Activated naive CD4-positive, alpha-beta T cell treated with anti-CD3 and anti-CD28 coated beads for 36 hours (primary cell): ENCODE results near the gene PIGR. TPM values are rescaled to one million over a fixed set of nuclear protein-coding genes. Genes with fewer than 3 reads are reported as not detected.
A peak's percentile ranks its signal among the peaks of the same experiment; 100 is the strongest.

ENCODE experiments used
- CTCF ChIA-PET: fragments of 350-600 bp; sonication (Branson Sonifier 250); formaldehyde crosslinking; loops from one replicate; lab custom pipeline; 2021; ENCODE audit warnings: antibody characterized with exemption; lab: Charles Lee
- DNase-seq: peaks from one replicate; pipeline ENCODE4 v3.0.0-alpha.2; 2020
- H3K27ac Mint-ChIP-seq: one replicate; pipeline ENCODE4 v1.8.0; 2021; ENCODE audit warnings: mild to moderate bottlenecking, mixed read lengths
- H3K27me3 Mint-ChIP-seq: one replicate; pipeline ENCODE4 v1.8.0; 2021; ENCODE audit warnings: low read depth, mixed read lengths
- H3K36me3 Mint-ChIP-seq: one replicate; pipeline ENCODE4 v1.8.0; 2021; ENCODE audit warnings: low read depth, mixed read lengths
- H3K4me1 Mint-ChIP-seq: one replicate; pipeline ENCODE4 v1.8.0; 2021; ENCODE audit warnings: low read depth, mixed read lengths
- H3K4me3 Mint-ChIP-seq: one replicate; pipeline ENCODE4 v1.8.0; 2021; ENCODE audit warnings: mild to moderate bottlenecking, moderate library complexity, mixed read lengths
- H3K9me3 Mint-ChIP-seq: one replicate; pipeline ENCODE4 v1.8.0; 2021; ENCODE audit warnings: mixed read lengths
- intact Hi-C: fragments of 100-400 bp; cut with micrococcal nuclease; formaldehyde crosslinking; loops from one replicate; pipeline ENCODE4 v1.15.1; 2023
- total RNA-seq, 2 experiments: library from RNA; stranded (reverse); gene quantifications; one replicate each; pipeline ENCODE4 v1.2.3, GENCODE V29; 2021

The PIGR gene
- total RNA-seq, 2 experiments from 2014 or later, result 0.10 TPM; not detected in 1

DNA sequence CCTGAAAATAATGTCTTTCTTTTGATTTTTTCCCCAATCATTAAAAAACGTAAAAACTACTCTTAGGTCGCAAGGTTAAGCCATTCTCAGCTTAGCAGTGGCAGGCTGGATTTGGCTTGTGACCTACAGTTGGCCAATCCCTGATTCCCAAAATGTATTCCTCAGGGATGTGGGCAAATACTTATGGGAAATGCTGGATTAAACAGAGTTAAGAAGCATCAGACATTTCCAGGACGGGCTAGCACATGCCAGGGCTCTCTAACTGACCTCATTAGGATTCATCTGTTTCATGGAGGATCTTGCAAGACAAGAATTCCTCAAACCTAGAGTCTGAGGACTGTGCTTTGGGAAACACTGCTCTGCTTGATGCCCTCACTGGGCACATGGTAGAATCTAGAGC is 50.0 kb downstream of the PIGR start:
- Mint-ChIP-seq H3K4me3 (no peak overlapping the region), H3K9me3 (no peaks in the 10 kb centered on the region), H3K27me3 (no peaks in the 10 kb centered on the region), H3K4me1 (peaks cover 92% of the 10 kb centered on the region), H3K27ac (peak overlapping the region; percentile 98), H3K36me3 (peaks cover 23% of the 10 kb centered on the region)
- DNase-seq, result no peak
- intact Hi-C loops, result loop anchor here (2.0 kb wide), 1 partner anchor 93 kb away; no protein-coding TSS in a partner anchor
- CTCF ChIA-PET, result interaction anchor here (0.8 to 2.6 kb wide), 6 partner anchors 9 to 31 kb away, joined by 3 to 17 read pairs (median 5); partner anchors contain the start of gene IL20

DNA sequence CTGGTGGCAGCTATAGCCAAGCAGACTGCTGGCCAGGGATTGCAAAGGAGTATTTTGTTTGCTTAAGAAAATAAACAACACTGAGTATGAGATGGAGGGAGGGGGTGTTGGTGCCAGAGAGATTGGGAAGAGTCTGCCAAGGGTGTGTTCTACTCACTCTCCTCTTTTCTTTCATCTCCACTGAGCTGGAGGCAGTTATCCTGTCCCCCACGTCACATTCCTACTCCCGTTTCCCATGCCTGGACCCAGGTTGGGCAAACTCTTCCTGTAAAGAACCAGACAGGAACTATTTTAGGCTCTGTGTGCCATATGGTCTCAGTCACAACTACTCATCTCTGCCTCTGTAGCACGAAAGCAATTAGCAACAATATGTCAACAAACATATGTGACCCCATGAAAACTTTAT is 50.4 kb downstream of the PIGR start:
- Mint-ChIP-seq H3K9me3 (no peaks in the 10 kb centered on the region), H3K27me3 (no peaks in the 10 kb centered on the region), H3K27ac (peak overlapping the region; percentile 22), H3K4me3 (no peak overlapping the region), H3K36me3 (peaks cover 18% of the 10 kb centered on the region), H3K4me1 (peaks cover 92% of the 10 kb centered on the region)
- intact Hi-C loops, result loop anchor here (2.0 kb wide), 1 partner anchor 93 kb away; no protein-coding TSS in a partner anchor
- CTCF ChIA-PET, result interaction anchor here (0.7 to 2.6 kb wide), 7 partner anchors 10 to 31 kb away, joined by 3 to 17 read pairs (median 4); partner anchors contain the start of gene IL20
- DNase-seq, result no peak

DNA sequence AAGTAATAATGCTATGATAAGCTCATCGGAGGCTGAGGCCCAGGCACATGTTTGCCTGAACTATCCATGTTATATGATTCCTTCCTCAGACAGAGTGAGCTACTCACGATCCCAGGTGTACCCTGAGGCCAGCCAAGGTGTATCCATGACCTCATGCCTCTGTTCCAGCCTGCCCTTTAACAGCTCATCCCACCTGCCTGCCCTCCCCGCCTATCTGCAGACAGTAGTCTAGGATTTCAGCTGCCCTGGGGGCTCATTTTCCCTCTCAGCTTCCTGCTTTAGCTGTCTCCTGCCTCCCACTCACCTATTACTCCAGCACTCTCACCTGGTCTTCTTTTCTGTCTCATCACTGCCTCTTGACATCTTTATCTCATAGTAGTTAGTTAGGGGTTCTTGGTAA is 50.9 kb downstream of the PIGR start:
- intact Hi-C loops, result no loop called here
- Mint-ChIP-seq H3K4me3 (no peak overlapping the region), H3K9me3 (no peaks in the 10 kb centered on the region), H3K4me1 (peaks cover 92% of the 10 kb centered on the region), H3K27me3 (no peaks in the 10 kb centered on the region), H3K27ac (peak overlapping the region; percentile 15), H3K36me3 (peaks cover 13% of the 10 kb centered on the region)
- CTCF ChIA-PET, result interaction anchor here (0.7 to 1.3 kb wide), 4 partner anchors 11 to 17 kb away, joined by 3 to 5 read pairs (median 4); no protein-coding TSS in a partner anchor
- DNase-seq, result no peak

DNA sequence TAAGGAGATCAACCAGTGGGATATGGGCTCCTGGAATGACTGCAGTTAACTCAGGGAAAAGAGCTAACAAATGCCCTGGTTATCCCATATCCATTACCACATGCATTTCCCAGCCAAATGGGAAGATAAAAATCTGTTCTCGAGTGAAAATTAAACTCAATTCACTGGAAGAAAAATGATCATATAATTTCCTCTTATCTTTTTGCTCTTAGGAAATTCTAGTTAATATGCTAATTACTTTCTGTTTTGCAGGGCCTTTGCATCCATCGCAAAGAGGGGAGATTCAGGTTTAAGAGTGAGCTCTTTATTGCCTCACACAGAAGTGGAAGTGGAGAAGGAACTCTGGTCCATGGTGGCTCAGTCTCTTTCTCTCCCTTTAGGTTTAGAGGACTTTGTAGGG is 52.9 kb downstream of the PIGR start:
- H3K36me3 Mint-ChIP-seq, result peaks cover 3% of the 10 kb centered on the region
- H3K27ac Mint-ChIP-seq, result no peak overlapping the region
- peaks cover 92% of the 10 kb centered on the region for H3K4me1 Mint-ChIP-seq
- DNase-seq, result no peak
- intact Hi-C loops, result no loop called here
- no peaks in the 10 kb centered on the region for H3K9me3 Mint-ChIP-seq
- no peaks in the 10 kb centered on the region for H3K27me3 Mint-ChIP-seq
- CTCF ChIA-PET, result interaction anchor here (2.4 kb wide), 1 partner anchor 18 kb away, joined by 12 read pairs; no protein-coding TSS in a partner anchor
- H3K4me3 Mint-ChIP-seq, result no peak overlapping the region

DNA sequence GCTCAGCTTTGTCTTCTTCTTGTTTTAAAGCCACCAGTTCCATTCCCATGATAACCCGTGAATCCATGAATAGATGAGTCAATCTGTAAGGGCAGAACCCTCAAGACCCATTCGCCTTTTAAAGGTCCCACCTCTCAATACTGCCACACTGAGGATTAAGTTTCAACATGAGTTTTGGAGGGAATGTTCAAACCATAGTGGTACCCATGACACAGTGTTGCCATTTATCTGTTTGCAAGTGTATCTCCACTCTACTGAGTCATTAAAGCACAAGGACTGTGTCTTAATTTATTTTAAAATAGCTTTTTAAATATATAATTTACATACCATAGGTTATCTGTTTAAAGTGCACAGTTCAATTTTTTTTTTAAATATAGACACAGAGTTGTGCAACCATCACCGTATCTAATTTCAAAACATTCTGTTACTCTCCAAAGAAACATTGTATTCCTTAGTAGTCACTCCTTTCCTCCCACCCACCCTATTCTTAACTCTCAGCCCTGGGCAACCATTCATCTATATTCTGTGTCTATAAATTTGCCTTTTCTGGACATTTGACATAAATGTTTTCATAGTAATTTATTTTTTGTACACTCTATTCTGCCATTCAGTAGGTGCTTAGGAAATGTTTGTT is 53.8 kb downstream of the PIGR start:
- H3K36me3 Mint-ChIP-seq, result peaks cover 1% of the 10 kb centered on the region
- H3K4me3 Mint-ChIP-seq, result no peak overlapping the region
- H3K4me1 Mint-ChIP-seq, result peaks cover 86% of the 10 kb centered on the region
- H3K9me3 Mint-ChIP-seq, result no peaks in the 10 kb centered on the region
- no peaks in the 10 kb centered on the region for H3K27me3 Mint-ChIP-seq
- DNase-seq, result no peak
- intact Hi-C loops, result no loop called here
- H3K27ac Mint-ChIP-seq, result no peak overlapping the region
- CTCF ChIA-PET, result interaction anchor here (0.8 to 2.4 kb wide), 3 partner anchors 9 to 158 kb away, joined by 3 to 12 read pairs (median 4); no protein-coding TSS in a partner anchor

DNA sequence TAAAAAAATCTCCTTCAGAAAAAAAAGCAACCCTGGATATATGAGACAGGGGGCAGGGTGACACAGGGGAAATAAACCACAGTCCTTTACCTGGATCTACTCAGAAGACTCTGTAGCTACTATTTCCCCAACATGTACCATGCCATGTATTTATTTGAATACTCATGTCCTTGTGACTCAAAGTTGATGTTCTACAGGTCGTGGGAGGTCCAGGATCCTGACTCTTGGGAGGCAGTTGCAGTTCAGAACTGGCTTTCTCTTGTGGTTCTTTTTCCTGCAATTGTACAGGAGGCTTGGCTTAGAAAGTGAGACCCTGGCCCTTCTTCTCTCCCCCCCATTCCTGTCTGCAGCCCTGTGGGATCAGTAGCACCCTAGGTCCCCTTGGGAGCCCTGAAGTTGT is 54.9 kb downstream of the PIGR start:
- no peak for DNase-seq
- H3K27me3 Mint-ChIP-seq, result no peaks in the 10 kb centered on the region
- peaks cover 75% of the 10 kb centered on the region for H3K4me1 Mint-ChIP-seq
- intact Hi-C loops, result loop anchor here (1.0 to 2.0 kb wide), 3 partner anchors 13 to 27 kb away; partner anchors contain the start of gene IL20
- H3K27ac Mint-ChIP-seq, result peak overlapping the region; percentile 64
- CTCF ChIA-PET, result interaction anchor here (0.8 to 1.7 kb wide), 2 partner anchors 8 to 157 kb away, joined by 3 to 4 read pairs; no protein-coding TSS in a partner anchor
- no peaks in the 10 kb centered on the region for H3K9me3 Mint-ChIP-seq
- no peaks in the 10 kb centered on the region for H3K36me3 Mint-ChIP-seq
- H3K4me3 Mint-ChIP-seq, result no peak overlapping the region

DNA sequence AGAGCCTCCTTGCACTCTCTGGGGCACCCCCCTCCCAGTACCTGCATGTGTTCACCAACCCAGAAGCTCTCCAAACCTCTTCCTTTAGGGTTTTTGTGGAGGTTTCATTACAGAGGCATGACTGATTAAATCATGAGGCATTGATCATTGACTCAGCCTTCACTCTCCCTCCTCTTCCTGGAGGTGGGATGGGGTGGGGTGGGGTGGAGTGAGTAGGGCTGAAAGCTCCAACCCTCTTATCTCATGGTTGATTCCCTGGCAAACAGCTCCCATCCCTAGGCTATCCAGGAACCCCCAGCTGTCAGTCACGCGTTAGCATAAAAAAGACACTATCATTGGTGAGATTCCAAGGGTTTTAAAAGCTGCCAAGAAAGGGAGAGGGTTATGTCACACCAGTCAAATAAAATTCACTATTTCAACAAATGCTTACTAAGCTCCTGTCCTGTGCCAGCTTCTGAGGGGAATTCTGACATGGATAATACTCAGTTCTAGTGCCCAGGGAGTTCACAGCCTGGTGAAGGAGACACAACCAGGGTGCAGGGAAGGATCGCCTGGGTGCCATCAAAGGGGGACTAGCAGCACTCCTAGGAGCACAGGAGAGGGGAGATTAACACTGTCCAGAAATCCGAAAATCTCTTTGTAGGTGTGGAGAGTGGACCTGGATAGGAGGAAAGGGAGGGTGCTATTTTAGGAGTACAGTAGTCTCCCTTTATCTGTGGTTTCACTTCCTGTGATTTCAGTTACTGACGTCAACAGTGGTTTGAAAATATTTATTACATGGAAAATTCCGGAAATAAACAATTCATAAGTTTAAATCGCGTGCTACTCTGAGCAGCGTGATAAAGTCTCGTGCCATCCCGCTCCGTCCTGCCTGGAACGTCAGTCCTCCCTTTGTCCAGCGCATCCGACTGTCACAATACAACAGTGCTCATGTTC is 55.9 kb downstream of the PIGR start:
- DNase-seq, result peak; percentile 57
- Mint-ChIP-seq H3K9me3 (no peaks in the 10 kb centered on the region), H3K4me1 (peaks cover 65% of the 10 kb centered on the region), H3K36me3 (no peaks in the 10 kb centered on the region), H3K27ac (peak overlapping the region; percentile 64), H3K27me3 (peaks cover 4% of the 10 kb centered on the region), H3K4me3 (no peak overlapping the region)
- CTCF ChIA-PET, result interaction anchor here (0.8 to 1.1 kb wide), 3 partner anchors 16 to 31 kb away, joined by 3 to 5 read pairs (median 5); no protein-coding TSS in a partner anchor
- intact Hi-C loops, result loop anchor here (1.0 to 2.0 kb wide), 3 partner anchors 14 to 26 kb away; partner anchors contain the start of gene IL20

DNA sequence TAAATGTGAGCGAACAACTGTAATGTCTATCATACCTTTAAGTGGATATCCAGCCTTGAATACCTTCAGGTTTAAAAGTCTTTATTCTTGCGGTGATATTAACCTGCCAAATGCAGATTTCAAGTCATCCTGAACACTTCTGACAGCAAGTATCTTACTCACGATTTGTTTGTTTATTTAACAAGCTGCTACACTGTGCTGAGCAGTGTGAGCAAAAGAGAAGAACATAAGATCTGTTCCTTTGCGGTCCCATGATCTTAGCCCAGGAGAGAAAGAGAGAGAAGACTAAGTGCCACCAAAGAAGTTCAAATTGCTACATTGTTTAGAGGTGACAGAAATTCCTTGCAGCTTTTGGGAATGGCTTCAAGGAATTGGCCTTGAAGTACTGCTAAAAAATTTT is 58.6 kb downstream of the PIGR start:
- intact Hi-C loops, result no loop called here
- H3K27me3 Mint-ChIP-seq, result peaks cover 4% of the 10 kb centered on the region
- H3K4me1 Mint-ChIP-seq, result peaks cover 40% of the 10 kb centered on the region

DNA sequence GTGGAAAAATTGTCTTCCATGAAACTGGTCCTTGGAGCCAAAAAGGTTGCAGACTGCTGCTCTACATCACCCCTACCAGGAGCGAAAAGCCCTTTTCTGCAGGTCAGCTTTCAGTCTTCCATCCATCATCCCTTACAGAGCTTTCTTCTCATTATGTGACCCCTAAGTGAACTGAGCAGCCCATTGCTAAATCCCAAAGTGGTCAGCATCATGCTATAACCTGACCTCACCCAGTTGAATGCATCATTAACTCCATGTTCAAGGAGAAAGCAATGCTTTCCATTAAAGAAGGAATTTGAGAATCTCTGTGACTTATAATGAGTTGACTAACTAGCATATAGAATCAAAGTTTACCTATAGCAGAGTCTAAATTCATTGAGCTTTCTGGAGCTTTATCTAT is 59.4 kb downstream of the PIGR start:
- H3K27ac Mint-ChIP-seq, result no peak overlapping the region
- DNase-seq, result no peak
- intact Hi-C loops, result no loop called here
- CTCF ChIA-PET, result interaction anchor here (0.6 to 3.1 kb wide), 3 partner anchors 22 to 114 kb away, joined by 3 to 10 read pairs (median 5); no protein-coding TSS in a partner anchor
- no peaks in the 10 kb centered on the region for H3K9me3 Mint-ChIP-seq
- no peaks in the 10 kb centered on the region for H3K36me3 Mint-ChIP-seq
- H3K27me3 Mint-ChIP-seq, result peaks cover 4% of the 10 kb centered on the region
- no peak overlapping the region for H3K4me3 Mint-ChIP-seq
- H3K4me1 Mint-ChIP-seq, result peaks cover 34% of the 10 kb centered on the region

More for the DNA sequence above, 58.6 kb downstream of the PIGR start:
- Mint-ChIP-seq H3K36me3 (no peaks in the 10 kb centered on the region), H3K4me3 (no peak overlapping the region), H3K27ac (no peak overlapping the region), H3K9me3 (no peaks in the 10 kb centered on the region)
- CTCF ChIA-PET, result interaction anchor here (1.0 to 3.1 kb wide), 5 partner anchors 13 to 584 kb away, joined by 3 to 10 read pairs (median 3); no protein-coding TSS in a partner anchor
- no peak for DNase-seq

DNA sequence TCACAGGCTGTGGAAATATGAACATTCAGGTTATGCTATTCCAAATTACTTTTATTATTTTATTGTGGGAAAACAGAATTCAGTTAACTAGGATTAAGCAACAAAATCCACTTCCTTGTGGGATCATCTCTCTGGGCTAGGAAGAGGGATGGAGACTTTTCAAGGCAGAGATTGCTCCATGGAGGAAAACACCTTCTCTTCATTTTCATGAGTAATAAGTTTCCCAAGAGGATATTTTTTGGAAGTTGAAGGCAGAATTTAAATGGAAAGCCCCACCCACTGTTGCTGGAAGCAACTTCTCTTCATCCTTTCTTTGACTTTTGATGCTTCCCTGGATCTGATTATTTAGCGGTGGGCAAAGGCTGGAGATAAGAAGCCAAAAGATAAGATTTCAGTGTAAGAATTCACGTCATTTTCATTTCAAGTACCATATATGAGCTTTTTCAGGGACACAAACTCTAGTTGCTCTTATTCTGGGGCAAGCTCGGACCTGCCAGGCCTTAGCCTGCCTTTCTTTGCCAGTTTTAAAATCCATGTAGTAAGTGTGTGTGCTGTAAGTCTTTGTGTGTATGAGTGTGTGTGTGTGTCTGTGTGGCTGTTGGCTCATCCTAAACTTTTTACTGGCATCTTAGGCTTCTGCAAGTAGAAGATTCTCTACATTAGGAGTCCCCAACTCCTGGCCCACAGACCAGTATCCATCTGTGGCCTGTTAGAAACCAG is 60.8 kb downstream of the PIGR start:
- CTCF ChIA-PET, result interaction anchor here (0.6 to 3.1 kb wide), 4 partner anchors 10 to 26 kb away, joined by 3 to 10 read pairs (median 4); partner anchors contain the start of gene IL20
- Mint-ChIP-seq H3K4me1 (peaks cover 21% of the 10 kb centered on the region), H3K9me3 (no peaks in the 10 kb centered on the region), H3K27me3 (peaks cover 4% of the 10 kb centered on the region), H3K27ac (no peak overlapping the region), H3K36me3 (no peaks in the 10 kb centered on the region), H3K4me3 (no peak overlapping the region)
- no peak for DNase-seq
- intact Hi-C loops, result no loop called here

DNA sequence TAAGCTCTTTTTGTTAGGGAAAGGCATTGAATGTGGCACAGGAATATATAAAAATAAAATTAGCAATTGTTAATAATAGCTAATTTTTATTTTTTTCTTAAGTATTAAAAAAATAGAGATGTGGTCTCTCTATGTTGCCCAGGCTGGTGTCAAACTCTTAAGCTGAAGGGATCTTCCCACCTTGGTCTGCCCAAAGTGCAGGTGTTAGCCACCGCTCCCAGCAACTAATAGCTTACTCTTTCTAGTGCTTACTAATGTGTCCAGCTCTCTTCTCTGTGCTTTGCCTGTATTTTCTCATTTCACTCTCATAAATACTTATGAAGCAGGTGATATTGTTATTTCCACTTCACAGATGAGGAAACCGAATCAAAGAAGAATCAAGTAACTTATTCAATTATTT is 62.4 kb downstream of the PIGR start:
- no peak for DNase-seq
- peaks cover 5% of the 10 kb centered on the region for H3K4me1 Mint-ChIP-seq
- H3K4me3 Mint-ChIP-seq, result no peak overlapping the region
- intact Hi-C loops, result no loop called here
- H3K9me3 Mint-ChIP-seq, result peaks cover 6% of the 10 kb centered on the region
- H3K27me3 Mint-ChIP-seq, result peaks cover 4% of the 10 kb centered on the region
- CTCF ChIA-PET, result interaction anchor here (0.7 to 2.0 kb wide), 12 partner anchors 8 to 246 kb away, joined by 3 to 8 read pairs (median 5); partner anchors contain the start of gene IL20
- H3K27ac Mint-ChIP-seq, result no peak overlapping the region
- H3K36me3 Mint-ChIP-seq, result peaks cover 4% of the 10 kb centered on the region
